Endothelial cell of umbilical vein (primary cell): ENCODE measurements around the gene EFCAB9.

Experiments used
- CTCF ChIP-seq, 2 donors: IDR thresholded peaks; 1 replicate in 1 of 2; 2 replicates in 1 of 2; pipeline ENCODE4 v1.5.1; 2011; ENCODE audit warnings: low read length in 2 of 2, mild to moderate bottlenecking in 2 of 2, moderate library complexity in 2 of 2, control low read depth in 1 of 2, inconsistent platforms in 1 of 2, low read depth in 1 of 2; ENCODE audit not compliant: insufficient read depth in 1 of 2; ENCODE audit errors: extremely low read depth in 1 of 2
- EZH2 ChIP-seq: IDR thresholded peaks from 2 replicates; pipeline ENCODE4 v1.6.1; 2012; ENCODE audit warnings: borderline replicate concordance, low read depth, mild to moderate bottlenecking, moderate library complexity, low read length, inconsistent platforms; ENCODE audit not compliant: severe bottlenecking
- FOS ChIP-seq: IDR thresholded peaks from 2 replicates; pipeline ENCODE4 v1.6.1; 2011; ENCODE audit warnings: mild to moderate bottlenecking, low read length, moderate library complexity, borderline replicate concordance; ENCODE audit not compliant: insufficient read depth
- GATA2 ChIP-seq: IDR thresholded peaks from 2 replicates; pipeline ENCODE4 v1.7.0; 2011; ENCODE audit warnings: low read depth, mild to moderate bottlenecking, moderate library complexity, mixed read lengths, low read length; ENCODE audit not compliant: insufficient read length, insufficient read depth
- POLR2A ChIP-seq: IDR thresholded peaks from 2 replicates; pipeline ENCODE4 v1.6.1; 2012; ENCODE audit warnings: low read depth, mild to moderate bottlenecking, control low read depth, low read length
- POLR2AphosphoS5 ChIP-seq: IDR thresholded peaks from 2 replicates; pipeline ENCODE4 v1.6.1; 2012; ENCODE audit warnings: low read depth, mild to moderate bottlenecking, control low read depth, low read length, moderate library complexity; ENCODE audit not compliant: insufficient read depth
- TF ChIP-seq, protein P1 (sequence below): IDR thresholded peaks from 2 replicates; pipeline ENCODE4 v1.6.1; 2011; ENCODE audit not compliant: insufficient read depth, insufficient read length

DNA sequence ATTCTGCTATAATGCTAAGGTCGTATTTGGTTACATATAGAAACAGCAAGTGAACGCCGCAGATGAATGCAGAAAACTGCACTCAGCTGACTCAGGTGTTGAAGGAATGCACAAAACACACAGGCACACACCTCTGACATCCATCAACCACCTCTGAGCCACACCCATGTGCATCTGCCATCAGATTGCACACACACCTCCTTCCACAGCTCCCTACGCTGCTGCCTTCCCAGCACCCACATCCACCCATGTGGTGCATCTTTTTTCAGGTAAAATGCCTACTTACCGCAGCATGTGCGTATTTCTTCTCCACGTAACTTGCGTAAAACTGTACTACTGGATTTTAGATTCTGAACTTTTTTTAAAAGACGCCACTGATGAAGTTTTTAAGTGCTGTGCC lies 13.0 kb upstream of the EFCAB9 start:
- TF ChIP-seq POLR2AphosphoS5: no peak
- no peak for TF ChIP-seq CTCF (IDR thresholded peaks at IDR 0.05; ENCODE audit: extremely low read depth in 1 of 2, insufficient read depth in 1 of 2, low read depth in 1 of 2, low read length in 2 of 2)
- no peak for TF ChIP-seq EZH2
- no peak for TF ChIP-seq POLR2A
- TF ChIP-seq FOS: no peak
- TF ChIP-seq, protein P1, sequence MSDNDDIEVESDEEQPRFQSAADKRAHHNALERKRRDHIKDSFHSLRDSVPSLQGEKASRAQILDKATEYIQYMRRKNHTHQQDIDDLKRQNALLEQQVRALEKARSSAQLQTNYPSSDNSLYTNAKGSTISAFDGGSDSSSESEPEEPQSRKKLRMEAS: no peak
- no peak for TF ChIP-seq GATA2
